Measurements from ENCODE around the gene SSPN.

- TF ChIP-seq, protein P1, sequence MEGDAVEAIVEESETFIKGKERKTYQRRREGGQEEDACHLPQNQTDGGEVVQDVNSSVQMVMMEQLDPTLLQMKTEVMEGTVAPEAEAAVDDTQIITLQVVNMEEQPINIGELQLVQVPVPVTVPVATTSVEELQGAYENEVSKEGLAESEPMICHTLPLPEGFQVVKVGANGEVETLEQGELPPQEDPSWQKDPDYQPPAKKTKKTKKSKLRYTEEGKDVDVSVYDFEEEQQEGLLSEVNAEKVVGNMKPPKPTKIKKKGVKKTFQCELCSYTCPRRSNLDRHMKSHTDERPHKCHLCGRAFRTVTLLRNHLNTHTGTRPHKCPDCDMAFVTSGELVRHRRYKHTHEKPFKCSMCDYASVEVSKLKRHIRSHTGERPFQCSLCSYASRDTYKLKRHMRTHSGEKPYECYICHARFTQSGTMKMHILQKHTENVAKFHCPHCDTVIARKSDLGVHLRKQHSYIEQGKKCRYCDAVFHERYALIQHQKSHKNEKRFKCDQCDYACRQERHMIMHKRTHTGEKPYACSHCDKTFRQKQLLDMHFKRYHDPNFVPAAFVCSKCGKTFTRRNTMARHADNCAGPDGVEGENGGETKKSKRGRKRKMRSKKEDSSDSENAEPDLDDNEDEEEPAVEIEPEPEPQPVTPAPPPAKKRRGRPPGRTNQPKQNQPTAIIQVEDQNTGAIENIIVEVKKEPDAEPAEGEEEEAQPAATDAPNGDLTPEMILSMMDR (IDR thresholded peaks at IDR 0.05; ENCODE audit: insufficient read depth, low read length, poor library complexity, severe bottlenecking): no peak
- TF ChIP-seq EZH2phosphoT487 (conservative IDR thresholded peaks at IDR 0.05; ENCODE audit: low read length): no peak
These were observed 92.5 kb downstream of the SSPN start for GRCh38 chr12:26287671-26288381.
